Measurements from ENCODE around the gene NVL. TPM values are rescaled to one million over a fixed set of nuclear protein-coding genes. Genes with fewer than 3 reads are reported as not detected.

NVL gene
- total RNA-seq, 3 donors from 2014 or later = 16.0 to 46.0 (median 30.8) TPM

DNA sequence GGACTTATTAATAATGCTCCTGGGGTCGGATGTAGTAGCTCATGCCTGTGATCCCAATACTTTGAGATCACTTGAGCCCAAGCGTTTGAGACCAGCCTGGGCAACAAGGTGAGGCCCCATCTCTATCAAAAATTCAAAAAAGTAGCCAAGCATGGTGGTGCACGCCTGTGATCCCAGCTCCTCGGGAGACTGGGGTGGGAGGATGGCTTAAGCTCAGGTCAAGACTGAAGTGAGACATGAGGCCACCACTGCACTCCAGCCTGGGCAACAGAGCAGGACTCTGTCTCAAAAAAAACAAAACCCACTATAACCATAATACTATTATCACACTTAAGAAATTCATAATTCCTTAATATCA is 148.5 kb downstream of the NVL start:
- intact Hi-C loops (cut with DNase I; ENCODE audit: low total_unique reads) = no loop called here
- Histone ChIP-seq H3K27ac (peak overlapping the region in 1 of 2 donors; percentile 94), H3K27me3 (no peaks in the 10 kb centered on the region)

GRCh38 chr1:224180783-224181452 is 149.1 kb downstream of the NVL start:
- no peak for DNase-seq (ENCODE audit: low spot score in 2 of 2)
- no peaks in the 10 kb centered on the region for H3K4me1 ChIP-seq
- TF ChIP-seq CTCF (IDR thresholded peaks at IDR 0.05) (no peak), POLR2AphosphoS5 (IDR thresholded peaks at IDR 0.05) (no peak)
- no peaks in the 10 kb centered on the region for H3K9me3 ChIP-seq
- no peaks in the 10 kb centered on the region for H3K36me3 ChIP-seq
- H3K4me3 ChIP-seq = no peak overlapping the region
- no peaks in the 10 kb centered on the region for H3K27me3 ChIP-seq
- peak overlapping the region; percentile 14 to 94 for H3K27ac ChIP-seq
- intact Hi-C loops (cut with DNase I; ENCODE audit: low total_unique reads) = no loop called here

More for the DNA sequence above, 148.5 kb downstream of the NVL start:
- no peak for DNase-seq (ENCODE audit: low spot score in 2 of 2)
- Histone ChIP-seq H3K4me1 (no peaks in the 10 kb centered on the region), H3K36me3 (no peaks in the 10 kb centered on the region), H3K9me3 (no peaks in the 10 kb centered on the region), H3K4me3 (no peak overlapping the region)
- TF ChIP-seq POLR2A (IDR thresholded peaks at IDR 0.05) (no peak), CTCF (IDR thresholded peaks at IDR 0.05) (no peak), POLR2AphosphoS5 (IDR thresholded peaks at IDR 0.05) (no peak)

DNA sequence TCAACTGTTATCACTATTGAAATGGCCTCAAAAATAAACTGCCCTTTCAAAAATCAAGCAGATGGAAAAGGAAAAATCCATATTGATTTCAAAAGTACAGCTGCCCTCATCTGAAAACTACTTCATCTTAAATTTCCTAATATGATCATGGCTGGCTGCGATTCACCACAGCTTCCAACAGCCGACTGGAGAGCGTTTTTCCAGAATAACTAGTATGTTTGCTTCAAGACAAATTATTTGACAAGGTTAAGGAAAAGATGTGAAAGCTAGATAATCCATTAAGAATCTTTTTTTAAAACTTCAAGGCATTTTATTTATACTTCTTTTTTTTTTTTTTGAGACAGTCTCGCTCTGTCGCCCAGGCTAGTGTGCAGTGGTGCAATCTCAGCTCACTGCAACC is 151.1 kb downstream of the NVL start:
- DNase-seq (ENCODE audit: low spot score in 2 of 2) = no peak
- Histone ChIP-seq H3K4me3 (no peak overlapping the region), H3K9me3 (no peaks in the 10 kb centered on the region), H3K27ac (no peak overlapping the region), H3K27me3 (no peaks in the 10 kb centered on the region), H3K4me1 (no peaks in the 10 kb centered on the region), H3K36me3 (no peaks in the 10 kb centered on the region)
- TF ChIP-seq POLR2A (IDR thresholded peaks at IDR 0.05) = no peak
- TF ChIP-seq CTCF (IDR thresholded peaks at IDR 0.05) = no peak
- TF ChIP-seq POLR2AphosphoS5 (IDR thresholded peaks at IDR 0.05) = no peak
- intact Hi-C loops (cut with DNase I; ENCODE audit: low total_unique reads) = no loop called here

DNA sequence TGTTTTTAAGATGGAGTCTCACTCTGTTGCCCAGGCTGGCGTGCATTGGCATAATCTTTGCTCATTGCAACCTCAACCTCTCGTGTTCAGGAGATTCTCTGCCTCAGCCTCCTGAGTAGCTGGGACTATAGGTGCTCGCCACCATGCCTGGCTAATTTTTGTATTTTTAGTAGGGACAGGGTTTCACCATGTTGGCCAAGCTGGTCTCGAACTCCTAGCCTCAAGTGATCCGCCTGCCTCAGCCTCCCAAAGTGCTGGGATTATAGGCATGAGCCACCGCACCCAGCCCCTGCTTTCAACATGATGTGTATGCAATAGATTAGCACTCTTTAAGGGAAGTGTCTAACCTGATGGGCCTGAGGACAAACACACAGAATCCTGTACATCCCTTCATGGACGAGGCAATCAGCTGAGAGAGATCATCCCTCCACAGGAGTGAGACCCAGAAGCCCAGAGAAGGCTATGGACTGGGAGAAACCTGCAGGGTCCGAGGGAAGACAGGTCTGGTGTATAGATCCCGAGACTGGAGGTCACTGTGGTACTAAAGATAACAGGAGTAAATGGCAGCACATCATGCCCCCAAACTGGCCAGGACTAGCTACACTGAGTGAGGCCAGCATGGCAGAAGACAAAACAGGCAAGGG is 152.5 kb downstream of the NVL start:
- no peak overlapping the region for H3K4me3 ChIP-seq
- H3K4me1 ChIP-seq = no peaks in the 10 kb centered on the region
- intact Hi-C loops (cut with DNase I; ENCODE audit: low total_unique reads) = no loop called here
- TF ChIP-seq CTCF (IDR thresholded peaks at IDR 0.05) (no peak), POLR2AphosphoS5 (IDR thresholded peaks at IDR 0.05) (no peak), POLR2A (IDR thresholded peaks at IDR 0.05) (no peak)
- DNase-seq (ENCODE audit: low spot score in 2 of 2) = no peak
- no peaks in the 10 kb centered on the region for H3K27me3 ChIP-seq
- H3K36me3 ChIP-seq = no peaks in the 10 kb centered on the region
- no peak overlapping the region for H3K27ac ChIP-seq
- H3K9me3 ChIP-seq = no peaks in the 10 kb centered on the region

Other genes starting within 250 kb of the NVL start
- gene FBXO28, start 216.1 kb downstream of the NVL start, total RNA-seq = 10 to 100 TPM; 23.9 to 50.5 (median 26.2) TPM
- gene DEGS1, start 146.9 kb downstream of the NVL start, total RNA-seq = 10 to 100 TPM; 74.9 to 84.4 (median 81.0) TPM
- gene CNIH4, start 26.7 kb upstream of the NVL start, total RNA-seq = 10 to 100 TPM; 42.9 to 54.1 (median 43.3) TPM
- gene WDR26, start 104.6 kb upstream of the NVL start, total RNA-seq = 100 to 1,000 TPM in 2 of 3 donors, 10 to 100 TPM in 1; 88.5 to 108 (median 108) TPM

Data from breast epithelium (tissue), 4 donors.